HepG2 (cell line): ENCODE results near the gene ACCS. TPM values are rescaled to one million over a fixed set of nuclear protein-coding genes. Genes with fewer than 3 reads are reported as not detected.

Source experiments
- BCLAF1 ChIP-seq: fragments of 450-650 bp; IDR thresholded peaks from 2 replicates; pipeline ENCODE4 v1.6.1; 2017; ENCODE audit warnings: mild to moderate bottlenecking
- CHCHD3 ChIP-seq: sonication (generic); formaldehyde crosslinking; IDR thresholded peaks from 2 replicates; pipeline ENCODE4 v1.8.0; 2022; ENCODE audit warnings: mild to moderate bottlenecking, missing genetic modification reagents, moderate library complexity
- HIVEP1 ChIP-seq: sonication (generic); formaldehyde crosslinking; IDR thresholded peaks from 2 replicates; pipeline ENCODE4 v1.4.0; 2020; ENCODE audit warnings: mild to moderate bottlenecking, missing genetic modification reagents
- MNT ChIP-seq: fragments of 450-650 bp; IDR thresholded peaks from 2 replicates; pipeline ENCODE4 v1.6.1; 2016
- PHF21A ChIP-seq: sonication (generic); formaldehyde crosslinking; IDR thresholded peaks from 2 replicates; pipeline ENCODE4 v1.5.0; 2020; ENCODE audit warnings: mild to moderate bottlenecking, missing genetic modification reagents
- POGZ ChIP-seq: sonication (generic); formaldehyde crosslinking; IDR thresholded peaks from 2 replicates; pipeline ENCODE4 v1.4.0; 2020; ENCODE audit warnings: mild to moderate bottlenecking, missing genetic modification reagents
- RFXANK ChIP-seq: IDR thresholded peaks from 2 replicates; pipeline ENCODE4 v1.6.1; 2016
- SMAD9 ChIP-seq: sonication (generic); formaldehyde crosslinking; IDR thresholded peaks from 2 replicates; pipeline ENCODE4 v1.5.1; 2020; ENCODE audit warnings: mild to moderate bottlenecking, missing genetic modification reagents
- SPEN ChIP-seq: sonication (generic); formaldehyde crosslinking; IDR thresholded peaks from 2 replicates; pipeline ENCODE4 v1.5.1; 2020; ENCODE audit warnings: low read depth, mild to moderate bottlenecking, missing genetic modification reagents
- SRY ChIP-seq: sonication (generic); formaldehyde crosslinking; IDR thresholded peaks from 2 replicates; pipeline ENCODE4 v1.8.0; 2022; ENCODE audit warnings: mild to moderate bottlenecking, missing genetic modification reagents
- TCF12 ChIP-seq, 2 experiments: fragments of 450-650 bp in 1 of 2; sonication (generic) in 1 of 2; formaldehyde crosslinking in 1 of 2; IDR thresholded peaks; 2 replicates each; pipeline versions ENCODE4 v1.6.1 to v1.8.0; 2017 to 2022; ENCODE audit warnings: antibody characterized with exemption in 1 of 2, mild to moderate bottlenecking in 1 of 2, missing genetic modification reagents in 1 of 2, moderate library complexity in 1 of 2
- ZFX ChIP-seq: sonication (generic); formaldehyde crosslinking; IDR thresholded peaks from 2 replicates; pipeline ENCODE4 v1.4.0; 2020; ENCODE audit warnings: mild to moderate bottlenecking, low read depth, missing genetic modification reagents, moderate library complexity
- ZNF432 ChIP-seq: sonication (generic); formaldehyde crosslinking; IDR thresholded peaks from 2 replicates; pipeline ENCODE4 v1.5.0; 2020; ENCODE audit warnings: missing genetic modification reagents, mild to moderate bottlenecking, borderline replicate concordance
- ZNF547 ChIP-seq: sonication (generic); formaldehyde crosslinking; IDR thresholded peaks from 2 replicates; pipeline ENCODE4 v1.5.1; 2020; ENCODE audit warnings: mild to moderate bottlenecking, missing genetic modification reagents
- ZNF563 ChIP-seq: sonication (generic); formaldehyde crosslinking; IDR thresholded peaks from 2 replicates; pipeline ENCODE4 v1.8.0; 2022; ENCODE audit warnings: mild to moderate bottlenecking, moderate library complexity, missing genetic modification reagents
- ZNF614 ChIP-seq: IDR thresholded peaks from 2 replicates; pipeline ENCODE4 v1.6.1; 2018; ENCODE audit warnings: missing biosample characterization, missing genetic modification reagents, inconsistent platforms, borderline replicate concordance
- ZNF670 ChIP-seq: sonication (generic); formaldehyde crosslinking; IDR thresholded peaks from 2 replicates; pipeline ENCODE4 v1.8.0; 2022; ENCODE audit warnings: mild to moderate bottlenecking, missing genetic modification reagents, borderline replicate concordance
- ZNF746 ChIP-seq: sonication (generic); formaldehyde crosslinking; IDR thresholded peaks from 2 replicates; pipeline ENCODE4 v1.8.0; 2022; ENCODE audit warnings: mild to moderate bottlenecking, missing genetic modification reagents
- ZNF768 ChIP-seq: sonication (generic); formaldehyde crosslinking; IDR thresholded peaks from 2 replicates; pipeline ENCODE4 v1.4.0; 2020; ENCODE audit warnings: missing genetic modification reagents
- ZNF770 ChIP-seq: sonication (generic); formaldehyde crosslinking; IDR thresholded peaks from 2 replicates; pipeline ENCODE4 v1.5.0; 2020; ENCODE audit warnings: mild to moderate bottlenecking, missing genetic modification reagents
- polyA plus RNA-seq, 8 experiments: library from polyadenylated mRNA; depleted of rRNA in 3 of 8; stranded (reverse) in 7 of 8; unstranded in 1 of 8; fragments of >200 nt; fragmentation: Illumina TruSeq in 4 of 8; extraction: Trizol in 4 of 8; gene quantifications; 2 replicates each; pipeline versions ENCODE4 v1.2.1 to v1.2.3, GENCODE V29; 2011 to 2016; ENCODE audit warnings: low read depth in 4 of 8, missing spikeins in 1 of 8, mixed read lengths in 1 of 8; ENCODE audit not compliant: insufficient read depth in 1 of 8
- total RNA-seq, 5 experiments: library from RNA; depleted of rRNA; stranded (reverse); fragments of >200 nt; fragmentation: Illumina TruSeq; extraction: Trizol; gene quantifications; 2 replicates each; pipeline ENCODE4 v1.2.3, GENCODE V29; 2016; ENCODE audit warnings: low read depth in 1 of 5
- TF ChIP-seq, protein P1 (sequence below): sonication (generic); formaldehyde crosslinking; IDR thresholded peaks from 2 replicates; pipeline ENCODE4 v1.4.0; 2020; ENCODE audit warnings: missing genetic modification reagents

The ACCS gene
- total and polyA plus RNA-seq, 2 of the 13 experiments (the other 11 are each of a cell fraction or from before 2014, with no cell fraction given): 0.55 to 0.59 TPM

GRCh38 chr11:44095506-44096359, 29.7 kb downstream of the ACCS start, which contains the start of gene EXT2 (continued):
- no peak for TF ChIP-seq BCLAF1
- TF ChIP-seq ZFX: peak; percentile 95
- 0 out of 2 replicates have a peak, but pooled peaks have one; percentile 32 for TF ChIP-seq SMAD9 (CRISPR knock-in tag)
- TF ChIP-seq, protein P1, sequence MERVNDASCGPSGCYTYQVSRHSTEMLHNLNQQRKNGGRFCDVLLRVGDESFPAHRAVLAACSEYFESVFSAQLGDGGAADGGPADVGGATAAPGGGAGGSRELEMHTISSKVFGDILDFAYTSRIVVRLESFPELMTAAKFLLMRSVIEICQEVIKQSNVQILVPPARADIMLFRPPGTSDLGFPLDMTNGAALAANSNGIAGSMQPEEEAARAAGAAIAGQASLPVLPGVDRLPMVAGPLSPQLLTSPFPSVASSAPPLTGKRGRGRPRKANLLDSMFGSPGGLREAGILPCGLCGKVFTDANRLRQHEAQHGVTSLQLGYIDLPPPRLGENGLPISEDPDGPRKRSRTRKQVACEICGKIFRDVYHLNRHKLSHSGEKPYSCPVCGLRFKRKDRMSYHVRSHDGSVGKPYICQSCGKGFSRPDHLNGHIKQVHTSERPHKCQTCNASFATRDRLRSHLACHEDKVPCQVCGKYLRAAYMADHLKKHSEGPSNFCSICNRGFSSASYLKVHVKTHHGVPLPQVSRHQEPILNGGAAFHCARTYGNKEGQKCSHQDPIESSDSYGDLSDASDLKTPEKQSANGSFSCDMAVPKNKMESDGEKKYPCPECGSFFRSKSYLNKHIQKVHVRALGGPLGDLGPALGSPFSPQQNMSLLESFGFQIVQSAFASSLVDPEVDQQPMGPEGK (CRISPR knock-in tag): peak; percentile 30
- no peak for TF ChIP-seq MNT
- 0 out of 2 replicates have a peak, but pooled peaks have one; percentile 15 for TF ChIP-seq PHF21A (CRISPR knock-in tag)
- peak; percentile 36; the same call in 1 of the 2 replicates for TF ChIP-seq ZNF670 (CRISPR knock-in tag)
- TF ChIP-seq POGZ (CRISPR knock-in tag): peak; percentile 70; the same call in 1 of the 2 replicates
- TF ChIP-seq SPEN: peak; percentile 80; the same call in 1 of the 2 replicates
- TF ChIP-seq ZNF563 (CRISPR knock-in tag): peak; percentile 89
- no peak for TF ChIP-seq ZNF432 (CRISPR knock-in tag)
- TF ChIP-seq ZNF770 (CRISPR knock-in tag): peak; percentile 89
- TF ChIP-seq ZNF746 (CRISPR knock-in tag): no peak
- no peak for TF ChIP-seq HIVEP1 (CRISPR knock-in tag)
- 0 out of 2 replicates have a peak, but pooled peaks have one; percentile 48 for TF ChIP-seq ZNF614 (CRISPR knock-in tag)
- no peak for TF ChIP-seq RFXANK (CRISPR knock-in tag)
- peak; percentile 34; the same call in 1 of the 2 replicates for TF ChIP-seq ZNF768 (CRISPR knock-in tag)
- peak; percentile 75 for TF ChIP-seq SRY (CRISPR knock-in tag)
- TF ChIP-seq ZNF547 (CRISPR knock-in tag): peak; percentile 73; the same call in 1 of the 2 replicates
- no peak for TF ChIP-seq TCF12 (IDR thresholded peaks at IDR 0.05)
- no peak for TF ChIP-seq TCF12 (CRISPR knock-in tag; IDR thresholded peaks at IDR 0.05)
- peak; percentile 74; the same call in 1 of the 2 replicates for TF ChIP-seq CHCHD3 (CRISPR knock-in tag)
